ENCODE measurements around the gene ANTXR2.
"Not testable (repeated sequence)": the region's sequence is repeated elsewhere in the genome, so short reads cannot be mapped to it uniquely, and the experiment has no call there.

Gene ANTXR2

DNA sequence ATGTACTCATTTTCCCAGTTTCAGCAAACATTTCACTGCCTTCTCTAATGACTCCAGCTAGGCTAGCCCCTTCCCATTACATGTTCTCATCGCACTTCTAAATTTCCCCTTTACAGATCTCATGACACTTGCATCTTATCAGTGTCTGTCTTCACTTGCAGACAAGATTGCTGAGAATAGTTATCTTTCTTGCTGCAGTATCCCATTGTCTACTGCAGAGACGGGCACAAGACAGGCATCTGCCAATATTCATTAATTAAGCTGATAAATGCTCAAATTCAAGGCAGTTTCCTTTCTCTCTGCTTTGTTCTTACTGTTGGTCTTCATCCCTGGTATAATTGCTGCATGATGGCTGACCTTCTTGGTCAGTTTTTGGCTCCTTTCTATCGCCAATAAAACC, 175.9 kb downstream of the ANTXR2 start:
- ATAC-seq = no peak
- H3K27me3 Mint-ChIP-seq = peaks cover 10% of the 10 kb centered on the region
- H3K36me3 Mint-ChIP-seq (ENCODE audit: low read depth) = no peaks in the 10 kb centered on the region
- H3K27ac Mint-ChIP-seq = no peak overlapping the region
- H3K4me1 Mint-ChIP-seq = no peaks in the 10 kb centered on the region
- DNase-seq = no peak
- H3K9me3 Mint-ChIP-seq = no peaks in the 10 kb centered on the region
- no peak overlapping the region for H3K4me3 Mint-ChIP-seq

DNA sequence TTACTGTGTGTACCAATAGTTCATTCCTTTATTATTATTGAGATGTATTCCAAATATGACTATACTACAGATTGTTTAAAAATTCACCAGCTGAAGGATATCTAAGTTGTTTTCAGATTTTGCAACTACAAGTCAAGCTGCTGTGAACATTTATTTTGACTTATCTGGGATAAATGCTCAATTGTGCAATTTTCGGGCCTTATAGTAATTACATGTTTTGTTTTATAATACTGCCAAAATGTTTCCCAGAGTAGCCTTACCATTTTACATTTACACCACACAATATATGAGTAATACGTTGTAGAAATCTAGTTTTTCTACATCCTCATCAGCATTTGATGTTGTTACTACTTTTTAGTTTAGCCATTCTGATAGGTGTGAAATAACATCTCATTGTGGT, 179.6 kb downstream of the ANTXR2 start:
- Mint-ChIP-seq H3K4me1 (no peaks in the 10 kb centered on the region), H3K27me3 (peaks cover 10% of the 10 kb centered on the region), H3K9me3 (peaks cover 3% of the 10 kb centered on the region), H3K27ac (no peak overlapping the region), H3K4me3 (no peak overlapping the region), H3K36me3 (ENCODE audit: low read depth) (no peaks in the 10 kb centered on the region)
- DNase-seq = no peak
- ATAC-seq = no peak

DNA sequence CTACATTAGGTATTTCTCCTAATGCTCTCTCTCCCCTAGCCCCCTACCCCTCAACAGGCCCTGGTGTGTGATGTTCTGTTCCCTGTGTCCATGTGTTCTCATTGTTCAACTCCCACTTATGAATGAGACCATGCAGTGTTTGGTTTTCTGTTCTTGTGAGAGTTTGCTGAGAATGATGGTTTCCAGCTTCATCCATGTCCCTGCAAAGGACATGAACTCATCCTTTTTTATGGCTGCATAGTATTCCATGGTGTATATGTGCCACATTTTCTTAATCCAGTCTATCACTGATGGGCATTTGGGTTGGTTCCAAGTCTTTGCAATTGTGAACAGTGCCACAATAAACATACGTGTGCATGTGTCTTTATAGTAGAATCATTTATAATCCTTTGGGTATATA, 184.0 kb downstream of the ANTXR2 start:
- H3K27me3 Mint-ChIP-seq; H3K4me1 Mint-ChIP-seq; H3K9me3 Mint-ChIP-seq; ATAC-seq; H3K36me3 Mint-ChIP-seq (ENCODE audit: low read depth); H3K27ac Mint-ChIP-seq; DNase-seq; H3K4me3 Mint-ChIP-seq: not testable (repeated sequence)

DNA sequence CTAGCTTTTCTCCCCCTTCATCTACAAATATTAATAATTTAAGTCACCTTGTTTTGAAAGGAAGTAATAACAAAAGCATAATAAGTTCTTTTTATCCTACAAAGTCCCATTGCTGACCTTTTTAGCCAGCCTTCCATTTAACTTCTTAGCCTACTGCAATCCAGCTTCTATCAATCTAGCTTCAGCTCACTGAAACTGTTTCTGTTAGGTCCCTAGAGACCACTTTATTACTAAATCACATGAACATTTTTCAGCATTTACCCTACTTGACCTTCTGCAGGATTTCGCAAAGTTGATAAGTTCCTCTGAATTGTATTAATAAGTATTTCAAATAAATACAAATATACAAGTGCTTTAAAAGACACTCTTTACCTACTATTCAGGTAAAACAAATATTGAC, 186.5 kb downstream of the ANTXR2 start:
- Mint-ChIP-seq H3K4me1 (no peaks in the 10 kb centered on the region), H3K27me3 (no peaks in the 10 kb centered on the region), H3K4me3 (no peak overlapping the region), H3K9me3 (peaks cover 4% of the 10 kb centered on the region), H3K27ac (no peak overlapping the region), H3K36me3 (ENCODE audit: low read depth) (no peaks in the 10 kb centered on the region)
- ATAC-seq (no peak), DNase-seq (no peak)

DNA sequence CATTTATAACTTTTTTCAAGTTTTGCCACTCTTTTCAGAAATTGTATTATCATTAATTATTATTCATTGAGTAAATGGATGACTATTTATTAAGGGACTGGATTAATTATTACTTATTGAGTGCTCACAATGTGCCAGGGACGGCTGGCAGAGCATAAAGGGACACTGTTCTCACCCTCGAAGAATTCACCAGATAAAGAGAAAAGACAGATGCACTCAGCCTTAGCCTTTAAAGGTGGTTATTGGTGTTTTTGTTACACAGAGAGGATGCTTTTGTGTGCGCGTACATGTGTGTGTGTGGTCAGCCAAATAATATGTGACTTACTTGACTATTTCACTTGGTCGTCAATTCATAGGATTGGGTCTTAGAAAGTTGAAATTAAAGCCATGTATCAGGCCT, 187.0 kb downstream of the ANTXR2 start:
- ATAC-seq = no peak
- H3K9me3 Mint-ChIP-seq = peaks cover 4% of the 10 kb centered on the region

DNA sequence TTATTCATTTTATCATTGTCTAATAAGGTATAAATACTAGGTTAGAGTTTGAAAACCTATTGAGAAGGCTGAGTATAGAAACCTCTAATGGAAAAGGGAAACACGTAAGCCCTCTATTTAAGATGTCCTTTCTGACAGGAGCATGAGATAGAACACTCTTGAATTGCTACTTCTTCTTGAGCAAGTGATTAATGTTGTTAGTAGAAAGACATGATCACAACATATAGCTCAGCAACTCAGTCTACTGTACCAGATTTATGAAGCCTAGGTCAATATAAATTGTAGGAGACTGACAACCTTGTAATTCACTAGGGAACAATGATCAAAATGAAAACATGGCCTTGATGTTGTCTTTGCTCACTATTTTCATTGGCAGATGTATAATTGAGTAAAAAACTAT, 189.7 kb downstream of the ANTXR2 start:
- no peaks in the 10 kb centered on the region for H3K4me1 Mint-ChIP-seq
- no peak for DNase-seq
- ATAC-seq = no peak
- peaks cover 3% of the 10 kb centered on the region for H3K9me3 Mint-ChIP-seq
- no peak overlapping the region for H3K27ac Mint-ChIP-seq
- no peaks in the 10 kb centered on the region for H3K36me3 Mint-ChIP-seq (ENCODE audit: low read depth)
- H3K4me3 Mint-ChIP-seq = no peak overlapping the region
- no peaks in the 10 kb centered on the region for H3K27me3 Mint-ChIP-seq

More for the DNA sequence above, 187.0 kb downstream of the ANTXR2 start:
- Mint-ChIP-seq H3K36me3 (ENCODE audit: low read depth) (no peaks in the 10 kb centered on the region), H3K4me1 (no peaks in the 10 kb centered on the region), H3K27ac (no peak overlapping the region), H3K4me3 (no peak overlapping the region), H3K27me3 (no peaks in the 10 kb centered on the region)
- DNase-seq = no peak

DNA sequence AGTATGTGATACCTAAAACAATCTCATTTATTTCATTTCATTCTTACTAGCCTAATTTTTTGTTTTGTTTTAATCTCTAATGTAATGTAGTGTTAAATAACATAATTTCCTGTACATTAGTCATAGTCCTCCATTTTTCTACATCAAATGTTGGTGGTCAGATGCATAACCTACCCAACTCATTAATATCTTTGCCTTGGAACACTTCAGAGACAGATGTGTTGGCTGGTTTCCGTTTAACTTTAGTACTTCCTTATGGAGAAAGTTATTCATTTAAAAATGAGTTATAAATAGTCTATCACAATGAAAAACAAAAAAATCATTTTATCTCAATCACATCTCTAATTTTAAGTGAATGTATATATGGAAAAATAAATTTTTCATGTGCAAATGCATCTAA, 190.2 kb downstream of the ANTXR2 start:
- no peaks in the 10 kb centered on the region for H3K36me3 Mint-ChIP-seq (ENCODE audit: low read depth)
- H3K27me3 Mint-ChIP-seq = no peaks in the 10 kb centered on the region
- H3K27ac Mint-ChIP-seq = no peak overlapping the region
- H3K4me3 Mint-ChIP-seq = no peak overlapping the region
- ATAC-seq = no peak
- peaks cover 7% of the 10 kb centered on the region for H3K9me3 Mint-ChIP-seq
- DNase-seq = no peak
- no peaks in the 10 kb centered on the region for H3K4me1 Mint-ChIP-seq

DNA sequence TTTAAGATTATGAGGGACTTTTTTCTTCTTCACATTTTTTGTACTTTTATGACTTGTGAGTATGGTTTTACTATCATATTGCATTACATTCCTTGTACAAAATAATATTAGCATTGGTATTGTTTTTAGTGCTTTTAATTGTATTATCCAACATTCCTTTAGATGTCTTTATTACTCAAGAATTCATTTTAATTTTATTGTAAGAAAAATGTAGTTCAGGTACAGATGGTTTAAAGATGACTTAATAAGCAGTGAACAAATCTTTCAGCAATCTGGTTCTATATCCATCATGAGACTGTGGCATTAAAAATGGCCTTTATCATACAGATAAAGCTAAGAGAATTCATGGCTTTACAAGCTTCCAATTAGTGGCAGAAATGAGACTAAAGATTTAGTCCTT, 191.6 kb downstream of the ANTXR2 start:
- no peak overlapping the region for H3K4me3 Mint-ChIP-seq
- no peaks in the 10 kb centered on the region for H3K4me1 Mint-ChIP-seq
- DNase-seq (no peak), ATAC-seq (no peak)
- peaks cover 8% of the 10 kb centered on the region for H3K9me3 Mint-ChIP-seq
- no peaks in the 10 kb centered on the region for H3K36me3 Mint-ChIP-seq (ENCODE audit: low read depth)
- H3K27me3 Mint-ChIP-seq = no peaks in the 10 kb centered on the region
- H3K27ac Mint-ChIP-seq = no peak overlapping the region

DNA sequence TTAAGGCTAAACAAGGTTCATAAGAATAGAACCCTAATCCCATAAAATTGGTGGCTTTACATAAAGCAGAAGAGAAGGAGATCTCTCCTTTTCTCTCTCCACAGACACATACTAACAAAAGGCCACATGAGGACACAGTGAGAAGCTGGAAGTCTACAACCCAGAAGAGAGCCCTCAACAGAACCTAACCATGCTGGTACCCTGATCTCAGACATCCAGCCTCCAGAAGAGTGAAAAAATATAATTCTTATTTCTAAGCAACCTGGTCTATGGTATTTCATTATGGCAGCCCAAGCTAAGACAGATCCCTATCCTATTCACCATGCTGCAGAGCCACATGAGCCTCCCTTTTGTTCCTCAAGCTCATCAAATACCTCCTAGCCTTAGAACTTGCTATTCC, 195.5 kb downstream of the ANTXR2 start:
- peaks cover 8% of the 10 kb centered on the region for H3K9me3 Mint-ChIP-seq
- no peak overlapping the region for H3K27ac Mint-ChIP-seq
- H3K4me1 Mint-ChIP-seq = no peaks in the 10 kb centered on the region
- no peaks in the 10 kb centered on the region for H3K27me3 Mint-ChIP-seq
- ATAC-seq (no peak), DNase-seq (no peak)
- H3K36me3 Mint-ChIP-seq (ENCODE audit: low read depth) = no peaks in the 10 kb centered on the region
- no peak overlapping the region for H3K4me3 Mint-ChIP-seq

DNA sequence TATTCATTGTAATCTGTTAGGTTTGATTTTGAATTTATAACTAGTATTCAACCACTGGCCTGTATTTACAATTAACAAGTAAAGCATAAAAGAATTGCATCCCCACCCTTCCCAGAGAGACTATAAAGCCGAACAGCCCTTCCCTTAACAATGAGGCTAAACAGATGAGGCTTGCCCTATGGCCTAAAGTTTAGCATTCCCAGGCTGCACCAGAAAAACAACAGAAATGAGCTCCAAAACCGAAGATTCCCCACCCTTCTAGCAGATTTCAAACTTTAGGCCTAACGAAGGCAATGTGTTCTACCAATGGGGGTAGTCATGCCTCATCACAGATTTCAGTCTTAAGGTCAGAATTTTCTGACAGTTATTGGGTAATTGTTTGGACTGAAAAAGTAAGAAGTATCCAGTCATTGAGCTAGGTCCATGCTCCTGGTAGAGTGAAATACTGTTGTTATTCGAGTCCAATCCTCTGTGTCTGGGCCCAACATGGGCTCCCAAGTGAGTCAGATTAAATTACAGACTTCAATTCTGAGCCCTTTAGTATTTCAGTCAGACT, 197.6 kb downstream of the ANTXR2 start:
- Mint-ChIP-seq H3K9me3 (peaks cover 8% of the 10 kb centered on the region), H3K4me3 (no peak overlapping the region), H3K27ac (no peak overlapping the region), H3K36me3 (ENCODE audit: low read depth) (no peaks in the 10 kb centered on the region), H3K4me1 (no peaks in the 10 kb centered on the region), H3K27me3 (no peaks in the 10 kb centered on the region)
- ATAC-seq = no peak
- DNase-seq = no peak

DNA sequence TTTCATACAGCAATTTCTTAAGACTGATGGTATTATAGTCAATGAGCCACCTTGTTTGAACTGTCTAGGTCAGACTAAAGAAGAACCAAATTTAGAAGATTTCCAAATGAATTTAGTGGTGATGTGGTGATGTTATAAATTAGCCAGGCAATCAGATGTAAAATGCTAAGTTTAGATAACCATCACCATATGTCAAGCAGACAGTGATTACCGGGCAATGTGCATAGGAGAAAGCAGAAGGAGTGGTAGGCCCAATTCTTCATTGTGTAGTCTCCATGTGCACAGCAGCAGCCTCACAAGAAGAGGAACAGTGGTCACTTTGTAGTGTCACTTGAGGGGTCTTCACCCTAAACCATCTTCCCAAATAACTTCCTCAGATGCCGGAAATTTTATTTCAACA, 198.8 kb downstream of the ANTXR2 start:
- no peak overlapping the region for H3K27ac Mint-ChIP-seq
- peaks cover 8% of the 10 kb centered on the region for H3K9me3 Mint-ChIP-seq
- no peaks in the 10 kb centered on the region for H3K36me3 Mint-ChIP-seq (ENCODE audit: low read depth)
- no peak for ATAC-seq
- no peak for DNase-seq
- H3K4me3 Mint-ChIP-seq = no peak overlapping the region
- no peaks in the 10 kb centered on the region for H3K27me3 Mint-ChIP-seq
- no peaks in the 10 kb centered on the region for H3K4me1 Mint-ChIP-seq

DNA sequence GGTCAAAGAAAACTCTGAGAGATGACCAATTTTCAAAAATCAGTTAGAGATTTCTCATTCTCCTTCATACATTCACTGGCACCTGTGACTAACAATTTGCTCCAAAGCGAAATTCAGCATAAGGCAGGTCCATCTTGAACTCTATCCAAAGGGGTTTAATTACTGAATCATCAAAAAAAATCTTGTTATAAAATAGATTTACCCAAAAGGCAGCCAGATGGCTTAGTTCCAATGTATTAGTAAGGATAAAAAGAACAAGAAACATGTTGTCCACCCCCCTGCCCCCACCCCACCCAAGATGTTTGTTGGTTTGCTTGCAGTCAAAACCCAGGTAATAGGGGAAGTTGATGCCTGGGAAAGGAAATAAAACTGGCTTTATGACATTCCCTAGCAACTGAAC, 200.3 kb downstream of the ANTXR2 start:
- ATAC-seq = no peak
- H3K4me3 Mint-ChIP-seq = no peak overlapping the region
- no peaks in the 10 kb centered on the region for H3K36me3 Mint-ChIP-seq (ENCODE audit: low read depth)
- no peak overlapping the region for H3K27ac Mint-ChIP-seq
- no peaks in the 10 kb centered on the region for H3K9me3 Mint-ChIP-seq
- no peak for DNase-seq
- H3K4me1 Mint-ChIP-seq = no peaks in the 10 kb centered on the region
- H3K27me3 Mint-ChIP-seq = no peaks in the 10 kb centered on the region

DNA sequence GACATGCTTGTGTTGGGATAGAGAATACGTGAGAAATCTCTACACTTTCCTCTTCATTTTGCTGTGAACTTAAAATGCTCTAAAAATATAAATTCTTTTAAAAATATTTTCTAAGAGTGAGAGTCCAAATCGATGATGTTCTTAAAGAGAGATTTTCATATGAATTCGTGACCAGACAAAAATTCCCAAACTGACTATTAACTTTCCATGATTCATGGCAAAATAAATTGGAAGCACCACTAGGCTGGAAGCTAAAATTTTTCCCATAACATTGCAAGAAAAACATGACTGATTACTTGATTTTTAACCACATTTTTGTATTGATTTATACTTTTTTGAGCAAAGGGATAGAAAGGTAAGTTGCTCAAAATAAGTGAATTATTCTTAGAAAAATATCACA, 201.1 kb downstream of the ANTXR2 start:
- no peak overlapping the region for H3K4me3 Mint-ChIP-seq
- no peaks in the 10 kb centered on the region for H3K36me3 Mint-ChIP-seq (ENCODE audit: low read depth)
- no peaks in the 10 kb centered on the region for H3K4me1 Mint-ChIP-seq
- no peaks in the 10 kb centered on the region for H3K9me3 Mint-ChIP-seq
- H3K27me3 Mint-ChIP-seq = no peaks in the 10 kb centered on the region
- no peak for ATAC-seq
- DNase-seq = no peak
- no peak overlapping the region for H3K27ac Mint-ChIP-seq

DNA sequence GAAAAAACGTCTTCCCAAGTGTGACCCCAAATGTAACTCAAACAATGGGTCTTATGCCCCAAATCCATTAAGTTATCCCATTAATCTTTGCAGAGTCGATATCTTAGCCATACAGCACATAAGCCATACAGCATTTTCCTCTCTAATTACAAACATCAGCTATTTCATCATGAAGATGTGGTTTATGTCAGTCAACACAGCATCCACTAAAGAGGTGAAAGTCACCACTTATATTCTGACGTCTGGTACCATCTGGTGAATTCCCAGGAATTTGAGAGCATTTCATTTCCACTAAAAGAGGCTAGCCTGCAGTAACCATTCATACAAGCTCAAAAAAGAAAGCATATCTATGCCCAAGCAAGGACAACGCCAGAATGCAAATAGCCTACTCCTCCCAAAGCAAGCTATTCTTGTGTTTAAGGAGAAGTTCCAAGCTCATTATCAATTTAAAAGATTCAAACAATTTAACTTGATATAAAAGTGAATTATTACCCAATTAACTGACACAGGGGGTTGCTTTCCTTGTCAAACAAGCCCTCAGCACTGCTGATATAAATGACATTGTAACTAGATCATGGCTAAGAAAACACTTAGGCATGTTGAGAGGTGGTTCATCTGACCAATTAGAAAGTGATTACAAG, 203.3 kb downstream of the ANTXR2 start:
- DNase-seq = no peak
- no peaks in the 10 kb centered on the region for H3K36me3 Mint-ChIP-seq (ENCODE audit: low read depth)
- H3K27ac Mint-ChIP-seq = no peak overlapping the region

DNA sequence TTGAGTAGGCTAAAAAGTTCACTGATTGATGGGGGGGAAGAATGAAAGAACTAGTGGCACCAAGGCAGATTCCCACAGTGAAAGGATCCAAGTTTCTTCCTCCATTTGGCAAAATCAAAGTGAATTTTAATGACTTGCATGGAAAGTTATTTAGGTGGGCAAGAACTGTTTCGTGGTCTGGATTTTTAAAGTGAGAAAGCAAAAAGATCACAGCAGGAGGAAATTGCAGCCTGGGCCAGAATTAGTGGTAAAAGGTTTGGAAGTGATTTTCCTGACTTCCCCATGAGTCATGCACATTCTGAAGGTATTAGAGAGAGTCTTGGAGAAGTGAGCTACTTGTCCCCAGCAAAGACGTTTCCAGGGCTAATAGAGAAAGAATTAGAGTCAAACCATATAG, 207.8 kb downstream of the ANTXR2 start:
- H3K4me1 Mint-ChIP-seq = no peaks in the 10 kb centered on the region
- H3K4me3 Mint-ChIP-seq = no peak overlapping the region
- H3K36me3 Mint-ChIP-seq (ENCODE audit: low read depth) = no peaks in the 10 kb centered on the region
- DNase-seq (no peak), ATAC-seq (no peak)
- no peaks in the 10 kb centered on the region for H3K9me3 Mint-ChIP-seq
- no peak overlapping the region for H3K27ac Mint-ChIP-seq
- peaks cover 1% of the 10 kb centered on the region for H3K27me3 Mint-ChIP-seq

More for the DNA sequence above, 203.3 kb downstream of the ANTXR2 start:
- H3K4me1 Mint-ChIP-seq = no peaks in the 10 kb centered on the region
- H3K27me3 Mint-ChIP-seq = no peaks in the 10 kb centered on the region
- no peaks in the 10 kb centered on the region for H3K9me3 Mint-ChIP-seq
- ATAC-seq = no peak
- no peak overlapping the region for H3K4me3 Mint-ChIP-seq
